HL-60 (cell line): Measurements from ENCODE around the gene APLP2.

ENCODE experiments used
- CTCF ChIP-seq: IDR thresholded peaks from one replicate; pipeline ENCODE4 v1.5.1; 2011; ENCODE audit warnings: low read length, control low read depth, inconsistent platforms; ENCODE audit not compliant: insufficient read depth
- POLR2AphosphoS5 ChIP-seq: IDR thresholded peaks from 2 replicates; pipeline ENCODE4 v1.6.1; 2012; ENCODE audit warnings: low read depth
- REST ChIP-seq: IDR thresholded peaks from 2 replicates; pipeline ENCODE4 v1.6.1; 2012; ENCODE audit warnings: low read depth; ENCODE audit not compliant: insufficient replicate concordance

- TF ChIP-seq CTCF, result no peak
- no peak for TF ChIP-seq REST
- TF ChIP-seq POLR2AphosphoS5, result no peak
Measured at GRCh38 chr11:130192845-130193267, 123.2 kb downstream of the APLP2 start.
